ENCODE measurements around the gene STARD5.
A peak's percentile ranks its signal among the peaks of the same experiment; 100 is the strongest.

Gene STARD5, protein sequence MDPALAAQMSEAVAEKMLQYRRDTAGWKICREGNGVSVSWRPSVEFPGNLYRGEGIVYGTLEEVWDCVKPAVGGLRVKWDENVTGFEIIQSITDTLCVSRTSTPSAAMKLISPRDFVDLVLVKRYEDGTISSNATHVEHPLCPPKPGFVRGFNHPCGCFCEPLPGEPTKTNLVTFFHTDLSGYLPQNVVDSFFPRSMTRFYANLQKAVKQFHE

DNA sequence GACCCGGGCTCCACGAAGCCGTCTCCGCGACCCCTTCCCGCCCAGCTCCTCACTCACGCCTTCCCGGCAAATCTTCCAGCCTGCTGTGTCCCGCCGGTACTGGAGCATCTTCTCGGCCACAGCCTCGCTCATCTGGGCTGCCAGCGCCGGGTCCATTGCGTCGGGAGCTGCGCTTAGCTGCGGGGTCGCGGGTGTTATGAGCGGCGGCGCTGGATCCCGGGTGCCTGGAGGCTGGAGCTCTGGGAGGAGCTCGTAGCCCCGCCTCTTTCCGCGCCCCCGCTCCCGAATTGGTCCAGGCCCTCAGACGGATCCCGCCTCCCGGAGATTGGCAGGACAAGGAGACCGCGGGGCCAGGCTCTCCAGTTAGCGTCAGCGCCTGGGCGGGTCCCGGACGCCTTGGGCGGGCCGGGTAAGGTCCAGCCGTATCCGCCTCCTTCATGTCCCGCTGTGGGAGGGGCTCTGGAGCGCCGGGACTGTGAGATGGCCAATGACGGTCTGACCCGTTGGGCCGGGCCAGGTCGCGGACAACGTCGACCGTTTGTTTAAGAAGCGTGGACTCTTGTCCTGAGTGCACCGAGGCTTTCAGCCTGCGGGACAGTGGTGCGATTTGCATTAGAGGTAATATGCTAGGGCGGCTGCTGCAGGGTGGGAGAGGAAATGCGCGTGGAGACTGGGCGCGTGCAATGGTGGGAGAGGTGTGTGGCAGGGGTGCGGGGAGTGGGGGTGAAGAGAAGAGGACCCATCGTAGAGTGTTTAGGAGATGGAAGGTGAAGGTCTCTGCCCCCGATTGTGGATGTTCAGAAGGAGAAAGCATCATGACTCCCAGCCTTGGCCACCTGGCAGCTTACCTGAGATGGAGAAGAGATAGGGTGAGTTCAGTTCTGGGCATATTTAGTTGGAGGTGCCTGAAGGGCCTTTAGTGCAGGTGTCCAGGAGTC is at the start of gene STARD5:
Gene STARD5, minus strand, starts transcription at position 198 of the 938 bp plus-strand sequence. Its CDS starts 42 bp downstream, at position 156.
- Histone ChIP-seq H3K4me1 (ENCODE audit: insufficient read depth, low read length, poor library complexity, severe bottlenecking) (peaks cover 11% of the 10 kb centered on the region), H3K9ac (ENCODE audit: low read depth, low read length, poor library complexity, severe bottlenecking) (peak within 1 kb of the TSS; percentile 78), H4K20me1 (ENCODE audit: insufficient read depth, low read length, poor library complexity, severe bottlenecking) (no peaks in the 10 kb centered on the region), H3K79me2 (ENCODE audit: insufficient read depth, low read length) (peaks cover 5% of the 10 kb centered on the region; the same call in 1 of the 2 replicates), H3F3A (ENCODE audit: low read depth) (no peaks in the 10 kb centered on the region), H3K27me3 (ENCODE audit: insufficient read depth, low read length, poor library complexity, severe bottlenecking) (no peaks in the 10 kb centered on the region), H3K9me3 (ENCODE audit: insufficient read depth, low read depth, low read length) (no peaks in the 10 kb centered on the region), H3K36me3 (ENCODE audit: insufficient read depth, low read length) (no peaks in the 10 kb centered on the region), H3K9me2 (replicated peaks; ENCODE audit: low read depth, low read length) (no peaks in the 10 kb centered on the region), H3K4me3 (ENCODE audit: low read length, poor library complexity, severe bottlenecking) (peak within 1 kb of the TSS; percentile 88), H2AFZ (ENCODE audit: low read length) (peak within 1 kb of the TSS; percentile 97), H3K4me2 (ENCODE audit: low read depth, low read length, poor library complexity, severe bottlenecking) (peak within 1 kb of the TSS; percentile 89)
- TF ChIP-seq EZH2phosphoT487 (IDR thresholded peaks at IDR 0.05; ENCODE audit: borderline replicate concordance) = no peak
- TF ChIP-seq, protein P1, sequence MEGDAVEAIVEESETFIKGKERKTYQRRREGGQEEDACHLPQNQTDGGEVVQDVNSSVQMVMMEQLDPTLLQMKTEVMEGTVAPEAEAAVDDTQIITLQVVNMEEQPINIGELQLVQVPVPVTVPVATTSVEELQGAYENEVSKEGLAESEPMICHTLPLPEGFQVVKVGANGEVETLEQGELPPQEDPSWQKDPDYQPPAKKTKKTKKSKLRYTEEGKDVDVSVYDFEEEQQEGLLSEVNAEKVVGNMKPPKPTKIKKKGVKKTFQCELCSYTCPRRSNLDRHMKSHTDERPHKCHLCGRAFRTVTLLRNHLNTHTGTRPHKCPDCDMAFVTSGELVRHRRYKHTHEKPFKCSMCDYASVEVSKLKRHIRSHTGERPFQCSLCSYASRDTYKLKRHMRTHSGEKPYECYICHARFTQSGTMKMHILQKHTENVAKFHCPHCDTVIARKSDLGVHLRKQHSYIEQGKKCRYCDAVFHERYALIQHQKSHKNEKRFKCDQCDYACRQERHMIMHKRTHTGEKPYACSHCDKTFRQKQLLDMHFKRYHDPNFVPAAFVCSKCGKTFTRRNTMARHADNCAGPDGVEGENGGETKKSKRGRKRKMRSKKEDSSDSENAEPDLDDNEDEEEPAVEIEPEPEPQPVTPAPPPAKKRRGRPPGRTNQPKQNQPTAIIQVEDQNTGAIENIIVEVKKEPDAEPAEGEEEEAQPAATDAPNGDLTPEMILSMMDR (conservative IDR thresholded peaks at IDR 0.05; ENCODE audit: low read length) = no peak

DNA sequence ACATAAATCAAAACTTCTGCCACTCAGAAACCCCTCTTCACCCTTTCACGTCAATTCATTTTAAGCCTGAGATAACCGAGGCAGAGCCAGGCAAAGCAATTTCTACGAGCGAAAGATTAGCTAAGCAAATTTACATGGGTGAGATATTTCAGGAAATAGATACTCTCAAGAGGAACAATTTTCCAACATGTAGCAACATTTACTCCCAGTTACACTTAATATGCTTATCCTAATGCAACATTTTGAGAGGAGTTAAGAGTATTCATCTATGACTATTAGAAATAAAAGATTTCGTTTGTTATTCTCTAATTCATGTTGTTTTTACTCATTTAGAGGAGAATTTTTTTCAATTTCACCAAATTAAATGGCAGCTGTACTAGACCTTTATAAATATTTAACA is 49.2 kb upstream of the STARD5 start:
- Histone ChIP-seq H4K20me1 (ENCODE audit: insufficient read depth, low read length, poor library complexity, severe bottlenecking) (no peaks in the 10 kb centered on the region), H3K4me1 (ENCODE audit: insufficient read depth, low read length, poor library complexity, severe bottlenecking) (no peaks in the 10 kb centered on the region), H3K9me2 (replicated peaks; ENCODE audit: low read depth, low read length) (no peaks in the 10 kb centered on the region), H3K36me3 (ENCODE audit: insufficient read depth, low read length) (no peaks in the 10 kb centered on the region), H3K9ac (ENCODE audit: low read depth, low read length, poor library complexity, severe bottlenecking) (no peak overlapping the region), H3K4me2 (ENCODE audit: low read depth, low read length, poor library complexity, severe bottlenecking) (no peak overlapping the region), H2AFZ (ENCODE audit: low read length) (no peak overlapping the region), H3K79me2 (ENCODE audit: insufficient read depth, low read length) (no peaks in the 10 kb centered on the region), H3K4me3 (ENCODE audit: low read length, poor library complexity, severe bottlenecking) (no peak overlapping the region), H3K9me3 (ENCODE audit: insufficient read depth, low read depth, low read length) (no peaks in the 10 kb centered on the region), H3K27me3 (ENCODE audit: insufficient read depth, low read length, poor library complexity, severe bottlenecking) (no peaks in the 10 kb centered on the region), H3F3A (ENCODE audit: low read depth) (no peaks in the 10 kb centered on the region)
- TF ChIP-seq, protein P1 (conservative IDR thresholded peaks at IDR 0.05; ENCODE audit: low read length) = no peak
- no peak for TF ChIP-seq EZH2phosphoT487 (IDR thresholded peaks at IDR 0.05; ENCODE audit: borderline replicate concordance)

DNA sequence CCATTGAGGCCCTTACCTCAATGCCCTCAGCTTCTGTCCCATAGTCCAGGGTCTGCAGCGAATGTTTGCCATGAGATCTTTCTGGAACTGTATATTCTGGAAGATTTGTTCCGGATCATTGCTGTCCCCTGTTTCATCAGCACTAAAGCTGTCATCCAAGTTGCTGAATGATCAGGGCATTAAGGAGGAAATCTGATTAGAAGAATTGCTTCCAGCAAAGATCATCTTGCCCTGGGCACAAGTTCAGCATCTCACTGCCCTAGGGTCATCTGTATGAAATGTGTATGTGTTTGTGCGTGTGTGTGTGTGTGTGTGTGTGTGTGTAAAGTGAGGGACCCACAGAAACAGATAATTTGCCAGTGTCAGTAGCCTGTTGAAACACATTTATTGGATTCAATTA is 48.6 kb upstream of the STARD5 start:
- Histone ChIP-seq H3K79me2 (ENCODE audit: insufficient read depth, low read length) (no peaks in the 10 kb centered on the region), H3K36me3 (ENCODE audit: insufficient read depth, low read length) (no peaks in the 10 kb centered on the region), H3K4me2 (ENCODE audit: low read depth, low read length, poor library complexity, severe bottlenecking) (no peak overlapping the region), H4K20me1 (ENCODE audit: insufficient read depth, low read length, poor library complexity, severe bottlenecking) (no peaks in the 10 kb centered on the region), H3K27me3 (ENCODE audit: insufficient read depth, low read length, poor library complexity, severe bottlenecking) (no peaks in the 10 kb centered on the region), H3K4me1 (ENCODE audit: insufficient read depth, low read length, poor library complexity, severe bottlenecking) (no peaks in the 10 kb centered on the region), H3F3A (ENCODE audit: low read depth) (no peaks in the 10 kb centered on the region), H2AFZ (ENCODE audit: low read length) (no peak overlapping the region), H3K9me3 (ENCODE audit: insufficient read depth, low read depth, low read length) (no peaks in the 10 kb centered on the region), H3K9me2 (replicated peaks; ENCODE audit: low read depth, low read length) (no peaks in the 10 kb centered on the region), H3K4me3 (ENCODE audit: low read length, poor library complexity, severe bottlenecking) (no peak overlapping the region), H3K9ac (ENCODE audit: low read depth, low read length, poor library complexity, severe bottlenecking) (no peak overlapping the region)
- TF ChIP-seq, protein P1 (conservative IDR thresholded peaks at IDR 0.05; ENCODE audit: low read length) = no peak
- no peak for TF ChIP-seq EZH2phosphoT487 (IDR thresholded peaks at IDR 0.05; ENCODE audit: borderline replicate concordance)
